NCI-H2107 treated with DMSO at 0.1 percent for 48 hours (cell line): Measurements from ENCODE around the gene PRCP.
A peak's percentile ranks its signal among the peaks of the same experiment; 100 is the strongest.

Experiments
- DNase-seq: peaks from one replicate; lab custom pipeline; 2025; ENCODE audit not compliant: unreplicated experiment; lab: John Stamatoyannopoulos, UW

Gene PRCP

GRCh38 chr11:82907371-82907770, 7.1 kb upstream of the PRCP start:
- DNase-seq = no peak

DNA sequence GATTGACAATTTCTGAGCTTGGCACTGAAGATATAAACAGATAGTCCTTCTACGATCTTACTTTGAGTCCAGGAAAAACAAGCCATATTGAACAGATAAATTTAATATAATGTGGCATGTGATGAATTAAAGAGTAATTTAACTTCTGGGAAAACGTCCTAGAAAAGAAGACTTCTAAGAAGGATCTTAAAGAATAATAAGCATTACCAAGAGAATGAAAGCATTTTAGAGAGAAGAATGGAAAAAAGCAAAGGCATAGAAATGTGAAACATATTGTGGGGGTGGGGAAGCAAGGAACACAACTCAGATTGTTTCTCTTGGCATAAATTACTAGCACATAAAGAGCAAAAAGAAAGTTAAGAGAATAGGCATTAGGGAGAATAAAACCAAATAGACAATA, 6.7 kb upstream of the PRCP start:
- DNase-seq = no peak

DNA sequence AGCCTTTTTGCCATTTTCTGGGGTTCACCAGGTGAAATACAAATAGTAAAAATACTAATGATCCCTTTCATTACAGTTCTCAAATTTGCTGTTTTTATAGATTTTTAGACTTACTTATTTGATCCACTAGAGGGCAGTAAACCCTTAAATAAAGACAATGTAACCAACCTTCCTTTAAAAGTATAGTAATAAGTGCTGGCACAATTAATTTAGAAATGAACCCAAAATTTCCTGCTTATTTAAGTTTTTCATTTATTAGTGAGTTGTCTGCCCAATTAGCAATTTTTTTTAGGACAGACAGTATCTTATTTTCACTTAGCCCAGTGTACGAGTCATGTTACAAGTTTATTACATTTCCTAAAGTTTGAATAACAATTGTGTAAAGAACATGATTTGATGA, 6.0 kb upstream of the PRCP start:
- DNase-seq = peak; percentile 44

GRCh38 chr11:82903843-82904586, 3.8 kb upstream of the PRCP start:
- DNase-seq = no peak

- no peak for DNase-seq
Observed at GRCh38 chr11:82902880-82903279, 2.6 kb upstream of the PRCP start.

DNA sequence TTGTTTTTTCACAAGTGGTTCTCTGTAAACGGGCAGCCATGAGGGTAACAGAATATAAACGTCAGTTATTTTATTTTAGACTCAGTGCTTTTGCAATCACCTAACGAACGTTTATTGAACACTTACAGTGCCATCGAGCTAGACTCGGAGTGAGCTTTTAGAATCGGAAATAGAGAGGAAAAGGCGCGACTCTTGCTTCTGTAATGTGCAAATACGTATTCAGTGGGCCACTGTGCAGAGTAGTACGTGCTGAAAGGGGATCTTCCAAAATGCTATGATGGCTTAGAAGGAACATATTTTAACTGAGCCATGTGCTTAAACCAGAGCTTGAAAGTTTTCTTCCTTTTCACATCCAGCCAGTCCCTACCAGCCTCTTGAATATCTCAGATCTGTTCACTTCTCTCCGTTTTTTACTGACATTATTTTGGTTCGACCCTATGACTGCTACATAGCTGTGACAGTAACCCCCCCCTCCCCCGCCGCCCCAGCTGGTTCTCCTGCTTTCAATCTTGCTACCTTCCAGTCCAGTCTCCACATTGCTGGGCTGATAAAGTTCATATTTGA, 1.8 kb upstream of the PRCP start:
- DNase-seq = no peak

DNA sequence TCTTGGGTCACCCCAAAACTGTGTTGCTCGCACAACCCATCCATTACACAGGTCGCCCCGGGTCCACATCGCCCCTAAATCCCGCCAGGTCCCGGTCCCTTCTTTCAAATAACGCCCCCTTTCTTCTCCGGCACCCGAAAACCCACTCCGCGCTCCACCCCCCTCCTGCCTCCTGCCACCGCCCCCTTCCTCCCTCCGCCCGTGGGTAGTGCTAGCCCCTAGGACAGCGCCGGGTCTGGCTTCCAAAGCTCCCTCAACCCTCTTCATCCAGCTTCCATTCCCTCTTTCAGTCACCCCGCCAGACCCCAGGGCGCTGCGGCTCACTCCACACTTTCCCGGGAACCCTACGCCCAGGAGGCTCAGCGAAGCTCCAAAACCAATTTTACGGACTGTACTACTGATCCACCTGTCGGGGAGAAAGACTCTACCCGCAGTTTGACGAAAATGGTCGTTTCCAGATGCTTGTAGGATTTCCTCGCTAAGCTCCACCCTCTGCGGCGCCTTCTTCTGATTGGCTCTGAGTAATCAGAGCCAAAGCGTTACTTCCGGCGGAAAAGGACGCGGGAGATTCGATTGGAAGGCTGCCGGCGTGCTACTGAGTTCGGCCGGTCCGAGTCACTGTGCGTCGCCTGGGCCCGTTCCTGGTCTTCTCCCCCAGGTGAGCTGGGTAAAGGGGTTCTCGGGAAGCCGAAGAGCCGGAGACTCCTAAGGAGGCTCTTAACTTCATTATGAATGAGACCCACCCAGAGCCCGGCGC, 1.1 kb upstream of the PRCP start, which contains the start of gene DDIAS:
DDIAS (plus strand) TSS at position 572 of the 757 bp plus-strand sequence. CDS start 13,003 bp downstream, outside the sequence.
- DNase-seq = peak; percentile 96

GRCh38 chr11:82899957-82900276, 313 bp downstream of the PRCP start:
- no peak for DNase-seq

DNA sequence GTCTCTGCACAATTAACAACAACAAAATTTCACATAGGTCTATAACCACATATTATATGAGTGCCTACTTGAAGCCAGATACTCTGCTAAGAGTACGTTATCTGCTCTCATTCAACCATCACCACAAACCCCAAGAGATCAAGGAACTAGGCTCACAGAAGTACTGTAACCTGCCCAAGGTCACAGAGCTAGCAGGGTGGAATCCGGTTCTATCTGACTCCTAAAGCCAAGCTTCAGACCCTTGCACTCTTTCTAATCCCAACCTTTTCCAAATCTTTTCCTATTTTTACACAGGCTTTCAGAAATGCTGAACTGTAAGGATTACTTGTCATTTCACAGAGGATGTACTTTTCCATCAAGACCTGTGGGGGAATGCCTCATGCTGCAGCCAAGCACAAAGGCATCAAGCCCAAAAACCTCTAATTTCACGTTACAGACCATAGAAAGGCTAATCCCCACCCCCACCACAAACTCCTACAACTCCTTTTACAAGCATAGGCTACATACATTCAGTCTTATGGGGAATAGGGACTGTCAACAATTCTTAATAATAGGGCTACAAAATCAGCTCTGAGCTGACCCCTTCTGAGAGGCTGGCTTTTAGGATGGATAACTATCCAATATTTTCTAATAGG, 927 bp downstream of the PRCP start:
- peak; percentile 34 for DNase-seq

DNA sequence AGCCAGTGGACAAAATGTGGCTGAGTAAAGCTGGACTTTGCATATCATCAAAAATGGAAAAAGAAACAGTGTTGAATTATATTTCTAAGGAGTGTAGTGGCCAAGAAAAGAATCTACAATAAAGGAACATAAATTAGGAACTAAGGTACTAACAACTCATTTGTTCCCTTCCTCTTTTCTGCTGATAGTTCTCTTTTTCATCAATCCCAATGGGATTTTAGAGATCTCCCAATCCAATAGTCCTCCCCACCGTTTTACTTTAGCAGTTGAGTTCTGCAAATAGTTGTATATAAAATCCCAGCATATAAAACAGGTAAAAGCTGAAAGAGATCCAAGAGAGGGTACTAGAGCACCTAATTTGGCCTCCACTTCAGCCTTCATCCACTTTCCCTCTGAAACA, 2.0 kb downstream of the PRCP start:
- no peak for DNase-seq

DNA sequence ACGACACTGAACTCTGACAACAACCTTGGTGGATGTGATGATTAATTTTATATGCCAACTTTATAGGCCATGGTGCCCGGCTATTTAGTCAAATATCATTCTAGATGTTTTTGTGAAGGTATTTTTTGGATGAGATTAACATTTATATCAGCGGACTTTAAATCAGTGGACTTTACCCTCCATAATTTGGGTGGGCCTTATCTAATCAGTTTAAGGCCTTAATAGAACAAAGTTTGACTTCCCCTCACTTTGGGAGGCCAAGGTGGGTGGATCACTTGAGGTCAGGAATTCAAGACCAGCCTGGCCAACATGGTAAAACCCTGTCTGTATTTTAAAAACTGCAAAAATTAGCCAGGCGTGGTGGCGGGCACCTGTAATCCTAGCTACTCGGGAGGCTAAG, 4.0 kb downstream of the PRCP start:
- DNase-seq = no peak

GRCh38 chr11:82895437-82896091, 4.7 kb downstream of the PRCP start:
- no peak for DNase-seq

DNA sequence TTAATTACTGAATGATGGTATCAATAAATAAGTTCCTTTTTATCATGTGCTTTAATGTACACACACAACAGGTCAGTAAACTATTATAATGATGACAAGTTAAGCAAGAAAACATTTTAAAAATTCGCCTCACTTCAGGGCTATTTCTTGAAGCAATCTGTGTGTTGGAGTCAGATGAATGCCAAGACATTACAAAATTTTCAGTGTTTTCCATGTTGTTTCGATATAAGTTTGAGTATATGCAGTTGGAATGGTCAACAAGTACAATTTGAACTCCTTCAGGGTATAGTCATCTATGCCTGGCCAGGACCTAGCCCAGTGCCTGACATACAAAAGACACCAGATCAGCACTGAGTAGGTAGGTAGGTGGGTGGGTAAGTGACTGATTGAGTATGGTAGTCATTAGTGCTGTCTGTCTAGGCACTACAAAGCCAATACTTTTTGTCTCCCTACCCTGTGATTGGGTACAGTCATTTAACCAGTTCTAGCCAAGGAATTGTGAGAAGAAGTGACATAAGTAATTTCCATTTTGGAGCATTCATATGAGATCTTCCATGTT, 7.5 kb downstream of the PRCP start:
- no peak for DNase-seq

- DNase-seq = no peak
Observed at GRCh38 chr11:82890936-82891335, 9.3 kb downstream of the PRCP start.

- DNase-seq = no peak
Observed at GRCh38 chr11:82890002-82890341, 10.3 kb downstream of the PRCP start.

- no peak for DNase-seq
Observed at GRCh38 chr11:82889133-82890001, 10.9 kb downstream of the PRCP start.

GRCh38 chr11:82883853-82884252, 16.4 kb downstream of the PRCP start:
- DNase-seq = no peak

DNA sequence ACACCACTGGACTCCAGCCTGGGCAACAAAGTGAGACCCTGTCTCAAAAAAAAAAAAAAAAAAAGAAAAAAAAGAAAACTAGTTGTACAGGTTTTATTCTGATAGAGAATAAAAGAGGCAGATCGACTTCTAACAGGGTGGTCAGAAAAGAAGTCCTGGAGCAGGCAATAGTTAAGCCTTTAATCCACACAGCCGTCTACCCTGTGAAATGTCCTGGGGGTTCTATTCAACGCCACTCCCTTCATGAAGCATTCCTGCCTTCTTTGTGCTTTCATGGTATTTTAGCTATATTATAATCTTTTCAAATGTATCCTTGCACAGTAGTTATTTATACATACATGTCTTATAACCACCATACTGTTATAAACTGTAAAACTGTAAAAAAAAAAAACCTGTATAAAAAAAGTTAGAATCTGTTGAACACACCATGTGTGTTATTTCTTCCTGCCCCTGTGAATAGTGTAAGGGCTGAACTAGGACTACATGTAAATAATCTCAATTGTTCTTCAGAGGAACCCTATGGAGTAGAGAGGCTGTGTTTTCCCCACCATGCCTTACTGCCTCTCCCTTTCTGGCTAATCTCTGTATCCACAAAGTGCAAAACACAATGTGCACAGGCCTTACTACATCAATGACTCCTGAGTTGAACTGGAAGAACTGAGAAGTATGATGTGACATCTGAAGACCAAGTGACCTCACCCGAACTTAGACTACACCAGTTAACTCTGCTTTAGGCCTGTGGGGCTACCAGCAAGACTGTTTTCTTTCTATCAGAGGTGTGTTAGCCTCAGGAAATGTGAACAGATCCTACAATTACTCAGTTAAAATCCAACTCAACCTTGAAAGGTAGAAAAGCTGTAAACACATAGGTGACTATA, 25.3 kb downstream of the PRCP start:
- no peak for DNase-seq

GRCh38 chr11:82873919-82874333, 26.3 kb downstream of the PRCP start:
- no peak for DNase-seq
